ENCODE results near the gene MGST2.

The MGST2 gene

DNA sequence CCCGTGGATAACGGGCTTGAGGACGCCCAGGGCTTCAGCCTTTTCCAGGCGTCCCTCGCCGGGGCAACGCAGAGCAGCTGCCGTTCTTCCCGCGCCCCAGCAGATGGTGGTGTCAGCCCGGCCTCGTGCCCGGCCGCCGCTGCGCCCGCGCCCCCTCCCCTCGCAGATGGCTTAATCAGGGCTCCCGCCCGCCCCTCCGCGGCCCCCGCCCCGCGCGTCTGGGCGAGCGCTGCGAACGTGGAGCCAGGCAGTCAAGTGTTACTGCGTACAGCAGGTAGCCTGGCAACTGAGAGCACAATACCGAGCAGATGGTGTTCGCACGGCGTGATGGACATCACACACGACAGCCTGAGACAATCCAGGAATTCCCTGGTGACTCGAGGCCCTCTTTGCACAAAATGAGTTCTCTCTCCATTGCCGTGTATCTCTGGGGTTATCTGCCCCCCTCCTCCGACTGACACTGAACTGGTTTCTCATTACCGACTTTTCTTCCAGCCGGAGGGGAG is 69.3 kb downstream of the MGST2 start:
- Histone ChIP-seq H3K27me3 (ENCODE audit: control insufficient read depth, insufficient read depth, low read length) (peaks cover 20% of the 10 kb centered on the region), H3K9me3 (ENCODE audit: control insufficient read depth, low read depth, low read length) (no peaks in the 10 kb centered on the region), H3K36me3 (ENCODE audit: control insufficient read depth, low read depth, low read length) (no peaks in the 10 kb centered on the region), H3K9ac (ENCODE audit: low read length) (peak overlapping the region; percentile 49), H3K4me3 (ENCODE audit: low read length) (peak overlapping the region; percentile 66), H3K4me1 (ENCODE audit: control insufficient read depth, low read depth, low read length) (peaks cover 23% of the 10 kb centered on the region), H3K27ac (ENCODE audit: low read length) (no peak overlapping the region)

DNA sequence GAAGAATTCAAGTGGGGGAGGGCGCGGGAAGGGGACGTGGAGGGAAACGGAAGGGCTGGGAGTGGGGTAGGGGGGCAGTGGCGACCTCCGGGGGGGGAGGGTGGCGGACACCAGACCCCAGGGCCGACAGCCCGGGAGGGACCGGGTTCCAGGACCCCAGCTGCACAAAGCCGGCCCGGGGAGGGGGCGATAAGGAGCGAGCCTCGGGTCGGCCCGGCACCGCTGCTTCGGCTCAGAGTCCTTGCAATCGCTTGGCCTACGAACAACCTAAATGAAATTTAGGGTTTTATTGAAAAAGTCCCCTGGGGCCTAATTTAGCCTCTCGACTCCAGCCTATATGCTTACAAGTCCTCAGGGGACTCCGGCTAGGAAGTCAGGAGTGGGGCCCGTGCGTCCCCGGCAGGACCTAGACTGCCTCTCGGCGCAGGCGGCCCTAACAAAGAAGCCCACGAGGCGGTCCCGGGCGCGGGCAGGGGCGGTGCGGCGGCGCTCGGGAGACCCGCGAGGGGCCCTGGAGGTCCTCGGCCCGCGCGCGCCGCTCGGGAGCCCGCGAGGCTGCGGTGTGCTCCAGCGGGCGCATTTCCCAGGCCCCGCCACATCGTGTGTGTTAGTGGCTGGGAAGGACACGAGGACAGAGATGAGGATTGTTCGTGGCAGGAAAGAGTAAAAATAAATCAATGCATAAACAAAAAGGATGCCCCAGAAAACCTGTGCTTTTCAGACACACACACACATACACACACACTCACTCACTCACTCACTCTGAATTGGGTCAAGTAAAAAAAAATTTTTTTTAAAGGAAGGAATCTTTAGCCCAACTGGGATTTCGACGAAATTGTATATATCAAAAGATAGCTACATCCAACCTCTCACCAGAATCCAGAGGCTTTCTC is 70.0 kb downstream of the MGST2 start:
- Histone ChIP-seq H3K36me3 (ENCODE audit: control insufficient read depth, low read depth, low read length) (no peaks in the 10 kb centered on the region), H3K27me3 (ENCODE audit: control insufficient read depth, insufficient read depth, low read length) (peaks cover 20% of the 10 kb centered on the region), H3K9ac (ENCODE audit: low read length) (peak overlapping the region; percentile 49), H3K4me3 (ENCODE audit: low read length) (peak overlapping the region; percentile 66), H3K27ac (ENCODE audit: low read length) (no peak overlapping the region), H3K9me3 (ENCODE audit: control insufficient read depth, low read depth, low read length) (no peaks in the 10 kb centered on the region), H3K4me1 (ENCODE audit: control insufficient read depth, low read depth, low read length) (peaks cover 23% of the 10 kb centered on the region)

GRCh38 chr4:139736274-139736660 is 70.6 kb downstream of the MGST2 start:
- H3K36me3 ChIP-seq (ENCODE audit: control insufficient read depth, low read depth, low read length) = no peaks in the 10 kb centered on the region
- no peak overlapping the region for H3K27ac ChIP-seq (ENCODE audit: low read length)
- peak overlapping the region; percentile 49 for H3K9ac ChIP-seq (ENCODE audit: low read length)
- H3K9me3 ChIP-seq (ENCODE audit: control insufficient read depth, low read depth, low read length) = no peaks in the 10 kb centered on the region
- H3K27me3 ChIP-seq (ENCODE audit: control insufficient read depth, insufficient read depth, low read length) = peaks cover 20% of the 10 kb centered on the region
- H3K4me3 ChIP-seq (ENCODE audit: low read length) = peak overlapping the region; percentile 66
- peaks cover 23% of the 10 kb centered on the region for H3K4me1 ChIP-seq (ENCODE audit: control insufficient read depth, low read depth, low read length)

GRCh38 chr4:139736661-139737060 is 71.0 kb downstream of the MGST2 start:
- Histone ChIP-seq H3K4me3 (ENCODE audit: low read length) (peak overlapping the region; percentile 66), H3K4me1 (ENCODE audit: control insufficient read depth, low read depth, low read length) (peaks cover 23% of the 10 kb centered on the region), H3K27ac (ENCODE audit: low read length) (no peak overlapping the region)

GRCh38 chr4:139738846-139739613 is 73.4 kb downstream of the MGST2 start:
- Histone ChIP-seq H3K4me3 (ENCODE audit: low read length) (no peak overlapping the region), H3K27me3 (ENCODE audit: control insufficient read depth, insufficient read depth, low read length) (peaks cover 15% of the 10 kb centered on the region), H3K27ac (ENCODE audit: low read length) (no peak overlapping the region), H3K9me3 (ENCODE audit: control insufficient read depth, low read depth, low read length) (no peaks in the 10 kb centered on the region), H3K4me1 (ENCODE audit: control insufficient read depth, low read depth, low read length) (peaks cover 23% of the 10 kb centered on the region), H3K9ac (ENCODE audit: low read length) (no peak overlapping the region), H3K36me3 (ENCODE audit: control insufficient read depth, low read depth, low read length) (no peaks in the 10 kb centered on the region)

More at GRCh38 chr4:139736661-139737060, 71.0 kb downstream of the MGST2 start:
- Histone ChIP-seq H3K9me3 (ENCODE audit: control insufficient read depth, low read depth, low read length) (no peaks in the 10 kb centered on the region), H3K9ac (ENCODE audit: low read length) (no peak overlapping the region), H3K27me3 (ENCODE audit: control insufficient read depth, insufficient read depth, low read length) (peaks cover 20% of the 10 kb centered on the region), H3K36me3 (ENCODE audit: control insufficient read depth, low read depth, low read length) (no peaks in the 10 kb centered on the region)

- H3K27me3 ChIP-seq (ENCODE audit: control insufficient read depth, insufficient read depth, low read length) = peaks cover 8% of the 10 kb centered on the region
- H3K36me3 ChIP-seq (ENCODE audit: control insufficient read depth, low read depth, low read length) = no peaks in the 10 kb centered on the region
- H3K27ac ChIP-seq (ENCODE audit: low read length) = no peak overlapping the region
- no peak overlapping the region for H3K4me3 ChIP-seq (ENCODE audit: low read length)
- no peaks in the 10 kb centered on the region for H3K9me3 ChIP-seq (ENCODE audit: control insufficient read depth, low read depth, low read length)
- no peak overlapping the region for H3K9ac ChIP-seq (ENCODE audit: low read length)
- H3K4me1 ChIP-seq (ENCODE audit: control insufficient read depth, low read depth, low read length) = peaks cover 17% of the 10 kb centered on the region
Measured at GRCh38 chr4:139740121-139740520, 74.5 kb downstream of the MGST2 start.

GRCh38 chr4:139740531-139741041 is 75.0 kb downstream of the MGST2 start:
- no peak overlapping the region for H3K4me3 ChIP-seq (ENCODE audit: low read length)
- H3K27ac ChIP-seq (ENCODE audit: low read length) = no peak overlapping the region
- peaks cover 17% of the 10 kb centered on the region for H3K4me1 ChIP-seq (ENCODE audit: control insufficient read depth, low read depth, low read length)

GRCh38 chr4:139743027-139743426 is 77.4 kb downstream of the MGST2 start:
- Histone ChIP-seq H3K36me3 (ENCODE audit: control insufficient read depth, low read depth, low read length) (no peaks in the 10 kb centered on the region), H3K4me3 (ENCODE audit: low read length) (no peak overlapping the region), H3K9me3 (ENCODE audit: control insufficient read depth, low read depth, low read length) (no peaks in the 10 kb centered on the region), H3K27ac (ENCODE audit: low read length) (no peak overlapping the region), H3K9ac (ENCODE audit: low read length) (no peak overlapping the region), H3K27me3 (ENCODE audit: control insufficient read depth, insufficient read depth, low read length) (no peaks in the 10 kb centered on the region), H3K4me1 (ENCODE audit: control insufficient read depth, low read depth, low read length) (peaks cover 3% of the 10 kb centered on the region)

More at GRCh38 chr4:139740531-139741041, 75.0 kb downstream of the MGST2 start:
- Histone ChIP-seq H3K27me3 (ENCODE audit: control insufficient read depth, insufficient read depth, low read length) (peaks cover 8% of the 10 kb centered on the region), H3K36me3 (ENCODE audit: control insufficient read depth, low read depth, low read length) (no peaks in the 10 kb centered on the region), H3K9me3 (ENCODE audit: control insufficient read depth, low read depth, low read length) (no peaks in the 10 kb centered on the region), H3K9ac (ENCODE audit: low read length) (no peak overlapping the region)

DNA sequence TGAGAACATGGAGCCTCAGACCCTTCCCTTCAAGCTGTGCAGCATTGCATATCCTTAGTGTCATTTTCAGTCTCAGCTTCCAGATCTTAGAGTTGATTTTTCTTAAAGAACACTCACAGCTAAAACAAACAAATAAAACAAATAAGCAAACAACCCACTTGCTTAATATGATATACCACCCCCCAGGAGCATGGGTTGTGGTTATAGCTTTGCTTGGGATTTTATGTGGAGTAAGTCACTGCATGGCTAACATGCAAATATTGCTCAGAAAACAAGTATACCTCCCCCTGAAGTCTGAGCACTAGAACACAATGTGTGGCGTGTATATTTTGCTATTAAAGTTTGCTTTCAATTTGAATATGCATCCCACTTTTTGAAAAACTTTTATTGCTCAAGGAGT is 78.6 kb downstream of the MGST2 start:
- H3K4me3 ChIP-seq (ENCODE audit: low read length) = no peak overlapping the region
- no peak overlapping the region for H3K9ac ChIP-seq (ENCODE audit: low read length)
- H3K27ac ChIP-seq (ENCODE audit: low read length) = no peak overlapping the region
- no peaks in the 10 kb centered on the region for H3K27me3 ChIP-seq (ENCODE audit: control insufficient read depth, insufficient read depth, low read length)
- no peaks in the 10 kb centered on the region for H3K36me3 ChIP-seq (ENCODE audit: control insufficient read depth, low read depth, low read length)
- peaks cover 3% of the 10 kb centered on the region for H3K4me1 ChIP-seq (ENCODE audit: control insufficient read depth, low read depth, low read length)
- H3K9me3 ChIP-seq (ENCODE audit: control insufficient read depth, low read depth, low read length) = no peaks in the 10 kb centered on the region

DNA sequence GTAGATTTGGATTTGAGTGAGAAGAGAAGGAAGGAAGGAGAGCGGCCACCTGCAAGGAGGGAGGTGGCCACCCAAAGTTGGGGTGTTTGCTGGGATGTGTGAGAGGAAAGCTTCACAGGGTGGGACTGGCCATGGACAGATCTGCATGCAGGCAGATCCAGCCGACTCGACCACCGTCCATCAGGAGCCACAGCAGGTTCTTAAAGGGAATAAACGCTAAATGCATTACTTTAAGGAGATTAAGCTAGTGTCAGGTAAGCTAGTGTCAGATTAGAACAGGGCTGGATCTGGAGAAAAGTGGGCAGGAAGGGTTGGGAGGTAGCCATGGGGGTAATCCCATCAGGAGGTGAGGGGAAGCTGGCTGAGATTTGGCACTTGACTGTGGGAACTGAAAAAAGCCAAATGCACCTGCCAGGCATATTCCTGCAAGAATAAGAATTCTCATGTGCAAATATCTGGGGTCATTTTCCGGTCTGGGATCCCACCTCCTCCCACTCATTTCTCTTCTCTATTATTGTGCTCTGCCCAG is 79.6 kb downstream of the MGST2 start:
- no peaks in the 10 kb centered on the region for H3K36me3 ChIP-seq (ENCODE audit: control insufficient read depth, low read depth, low read length)
- no peak overlapping the region for H3K4me3 ChIP-seq (ENCODE audit: low read length)
- no peaks in the 10 kb centered on the region for H3K27me3 ChIP-seq (ENCODE audit: control insufficient read depth, insufficient read depth, low read length)
- peaks cover 3% of the 10 kb centered on the region for H3K4me1 ChIP-seq (ENCODE audit: control insufficient read depth, low read depth, low read length)
- H3K9ac ChIP-seq (ENCODE audit: low read length) = no peak overlapping the region
- H3K27ac ChIP-seq (ENCODE audit: low read length) = no peak overlapping the region
- no peaks in the 10 kb centered on the region for H3K9me3 ChIP-seq (ENCODE audit: control insufficient read depth, low read depth, low read length)

Measured in iPS-18a (cell line).